ENCODE results near the gene PGBD5. TPM values are rescaled to one million over a fixed set of nuclear protein-coding genes. Genes with fewer than 3 reads are reported as not detected.

PGBD5 gene
- polyA plus RNA-seq, 1 experiment = 1.0 TPM

DNA sequence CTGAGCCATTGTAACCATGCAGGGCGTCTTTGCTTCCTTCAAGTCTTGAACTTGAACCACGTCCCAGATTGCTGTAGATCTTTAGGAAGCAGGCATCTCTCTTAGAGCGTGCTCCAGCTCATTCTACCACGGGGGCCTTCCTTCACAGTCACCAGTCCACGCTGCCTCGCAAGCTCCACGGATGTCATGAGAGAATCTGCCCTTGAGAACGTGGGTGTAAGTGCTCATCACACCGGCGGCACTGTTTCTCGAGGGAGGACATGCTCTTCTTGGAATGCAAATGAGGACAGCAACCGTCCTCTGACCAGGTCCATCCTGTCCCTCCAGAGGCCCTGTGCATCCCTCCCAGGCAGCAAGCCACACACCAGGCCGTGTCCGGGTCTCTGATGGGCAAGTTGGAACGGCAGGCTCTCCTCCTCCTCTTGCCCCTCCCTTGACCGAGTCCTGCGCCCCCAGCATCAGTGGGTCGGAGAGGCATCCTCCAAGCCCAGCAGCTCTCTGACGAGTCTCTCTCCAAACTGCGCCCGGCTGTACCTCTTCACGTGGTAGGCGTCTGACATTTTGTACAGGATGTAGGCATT, 103.1 kb downstream of the PGBD5 start:
- Histone ChIP-seq H3K27me3 (ENCODE audit: control insufficient read depth, insufficient read depth, low read length) (no peaks in the 10 kb centered on the region), H3K27ac (ENCODE audit: low read depth, low read length) (no peak overlapping the region), H3K9me3 (ENCODE audit: control insufficient read depth, insufficient read depth, low read length) (no peaks in the 10 kb centered on the region; the same call in 1 of the 2 replicates), H3K4me3 (ENCODE audit: low read depth, low read length) (no peak overlapping the region)
- no peak for DNase-seq (ENCODE audit: low read depth, low spot score)
- ChIA-PET POLR2A (no interaction called here), CTCF (no interaction called here)
- no peak for TF ChIP-seq CTCF (IDR thresholded peaks at IDR 0.05; ENCODE audit: low read depth, low read length)

DNA sequence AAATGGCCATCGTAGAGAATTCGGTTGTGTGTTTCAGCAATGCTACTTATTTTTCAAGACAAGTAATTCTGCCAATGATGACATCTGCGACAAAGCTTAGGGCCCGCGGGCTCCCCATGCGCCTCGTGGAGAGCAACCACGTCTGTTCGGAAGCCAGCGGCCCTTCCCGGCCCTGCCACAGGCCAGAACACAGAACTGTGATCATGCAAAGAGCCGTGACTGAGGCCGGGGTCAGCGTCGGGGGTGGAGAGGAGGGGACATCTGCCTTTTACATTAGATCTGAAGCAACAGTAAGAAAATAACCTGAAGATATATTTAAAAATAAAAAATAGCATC, 103.7 kb downstream of the PGBD5 start:
- ChIA-PET POLR2A (no interaction called here), CTCF (no interaction called here)
- Histone ChIP-seq H3K9me3 (ENCODE audit: control insufficient read depth, insufficient read depth, low read length) (no peaks in the 10 kb centered on the region; the same call in 1 of the 2 replicates), H3K4me3 (ENCODE audit: low read depth, low read length) (no peak overlapping the region), H3K27ac (ENCODE audit: low read depth, low read length) (no peak overlapping the region), H3K27me3 (ENCODE audit: control insufficient read depth, insufficient read depth, low read length) (no peaks in the 10 kb centered on the region)
- no peak for DNase-seq (ENCODE audit: low read depth, low spot score)
- TF ChIP-seq CTCF (IDR thresholded peaks at IDR 0.05; ENCODE audit: low read depth, low read length) = no peak

DNA sequence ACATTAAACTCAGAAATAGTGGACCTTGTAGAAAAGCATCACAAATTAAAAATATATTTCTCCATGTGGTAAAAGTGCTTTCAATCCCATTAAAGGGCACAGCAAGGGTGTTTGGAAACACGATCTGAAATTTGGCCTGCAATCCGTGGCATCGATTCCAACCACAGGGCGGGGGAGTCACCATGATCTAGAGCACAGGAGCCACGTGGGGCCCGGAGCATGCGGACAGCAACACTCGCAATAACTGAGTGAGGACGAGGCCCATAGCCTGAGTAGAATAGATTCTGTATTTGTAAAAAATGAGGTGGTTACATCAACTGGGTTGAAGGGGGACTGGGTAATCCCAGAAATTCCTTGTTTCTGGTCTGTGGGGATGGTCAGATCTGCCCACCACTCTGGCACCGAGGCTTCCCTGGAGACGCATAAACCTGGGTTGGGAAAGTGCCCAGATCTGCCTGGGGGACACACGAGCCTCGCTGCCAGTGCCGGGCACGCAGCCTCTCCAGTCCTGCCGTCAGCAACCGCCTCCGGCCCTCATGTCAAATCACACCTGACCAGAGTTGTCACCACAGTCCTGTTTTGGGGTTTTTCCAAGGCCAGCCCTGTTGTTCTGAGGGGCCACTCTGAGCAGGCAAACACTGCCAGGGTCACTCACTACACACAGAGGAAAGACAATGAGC, 104.3 kb downstream of the PGBD5 start:
- TF ChIP-seq CTCF (IDR thresholded peaks at IDR 0.05; ENCODE audit: low read depth, low read length) = no peak
- POLR2A ChIA-PET = no interaction called here
- no peak for DNase-seq (ENCODE audit: low read depth, low spot score)
- Histone ChIP-seq H3K27me3 (ENCODE audit: control insufficient read depth, insufficient read depth, low read length) (no peaks in the 10 kb centered on the region), H3K4me3 (ENCODE audit: low read depth, low read length) (no peak overlapping the region), H3K27ac (ENCODE audit: low read depth, low read length) (no peak overlapping the region), H3K9me3 (ENCODE audit: control insufficient read depth, insufficient read depth, low read length) (peaks cover under 1% of the 10 kb centered on the region; the same call in 1 of the 2 replicates)
- CTCF ChIA-PET = no interaction called here

- CTCF ChIA-PET = no interaction called here
- no peak for TF ChIP-seq CTCF (IDR thresholded peaks at IDR 0.05; ENCODE audit: low read depth, low read length)
- POLR2A ChIA-PET = no interaction called here
- Histone ChIP-seq H3K4me3 (ENCODE audit: low read depth, low read length) (no peak overlapping the region), H3K27ac (ENCODE audit: low read depth, low read length) (no peak overlapping the region), H3K27me3 (ENCODE audit: control insufficient read depth, insufficient read depth, low read length) (no peaks in the 10 kb centered on the region), H3K9me3 (ENCODE audit: control insufficient read depth, insufficient read depth, low read length) (peaks cover 2% of the 10 kb centered on the region; the same call in 1 of the 2 replicates)
- no peak for DNase-seq (ENCODE audit: low read depth, low spot score)
Observed at GRCh38 chr1:230321341-230321740, 104.8 kb downstream of the PGBD5 start.

GRCh38 chr1:230320804-230321203, 105.3 kb downstream of the PGBD5 start:
- DNase-seq (ENCODE audit: low read depth, low spot score) = no peak
- POLR2A ChIA-PET = no interaction called here
- H3K27ac ChIP-seq (ENCODE audit: low read depth, low read length) = no peak overlapping the region
- no peaks in the 10 kb centered on the region for H3K27me3 ChIP-seq (ENCODE audit: control insufficient read depth, insufficient read depth, low read length)
- H3K4me3 ChIP-seq (ENCODE audit: low read depth, low read length) = no peak overlapping the region
- no peak for TF ChIP-seq CTCF (IDR thresholded peaks at IDR 0.05; ENCODE audit: low read depth, low read length)
- CTCF ChIA-PET = no interaction called here
- H3K9me3 ChIP-seq (ENCODE audit: control insufficient read depth, insufficient read depth, low read length) = peaks cover 2% of the 10 kb centered on the region; the same call in 1 of the 2 replicates

Measured in AG04450 (cell line).